Lower leg skin (tissue), 4 donors: ENCODE data around the gene SCLY. TPM values are rescaled to one million over a fixed set of nuclear protein-coding genes. Genes with fewer than 3 reads are reported as not detected.

ENCODE experiments used
- DNase-seq, 2 donors: peaks; one replicate each; pipeline ENCODE4 v3.0.0-alpha.2; 2019; ENCODE audit warnings: low spot score in 2 of 2
- H3K4me3 ChIP-seq: fragments of 200-600 bp; sonication (generic); 2 replicates; pipeline ENCODE4 v1.5.1; 2017; ENCODE audit warnings: mild to moderate bottlenecking, low read depth; ENCODE audit not compliant: poor library complexity, severe bottlenecking
- POLR2A ChIP-seq, 2 donors: fragments of 450-650 bp; IDR thresholded peaks; one replicate each; pipeline ENCODE4 v1.6.1; 2016 to 2017; ENCODE audit warnings: antibody characterized with exemption in 2 of 2, mild to moderate bottlenecking in 1 of 2, moderate library complexity in 1 of 2
- WGBS, 2 donors: methylation state at CpG; one replicate each; pipeline ENCODE4 v1.1.5; 2018; 5-methylcytosine and 5-hydroxymethylcytosine counted together
- intact Hi-C: fragments of 100-400 bp; cut with DNase I; formaldehyde crosslinking; loops from one replicate; pipeline ENCODE4 v1.15.0; 2023; ENCODE audit warnings: low total_unique reads
- total RNA-seq, 4 donors: library from RNA; depleted of rRNA; stranded (reverse); fragments of >200 nt; gene quantifications; one replicate each; pipeline ENCODE4 v1.1.0, GENCODE V29; 2016
- TF ChIP-seq, protein P1 (sequence below), 3 donors: fragments of 450-650 bp; IDR thresholded peaks; one replicate each; pipeline ENCODE4 v1.5.1; 2016; ENCODE audit warnings: antibody characterized with exemption in 3 of 3, mild to moderate bottlenecking in 3 of 3, moderate library complexity in 2 of 3

The SCLY gene
- total RNA-seq, 4 donors from 2014 or later: 2.4 to 12.1 (median 8.2) TPM

DNA sequence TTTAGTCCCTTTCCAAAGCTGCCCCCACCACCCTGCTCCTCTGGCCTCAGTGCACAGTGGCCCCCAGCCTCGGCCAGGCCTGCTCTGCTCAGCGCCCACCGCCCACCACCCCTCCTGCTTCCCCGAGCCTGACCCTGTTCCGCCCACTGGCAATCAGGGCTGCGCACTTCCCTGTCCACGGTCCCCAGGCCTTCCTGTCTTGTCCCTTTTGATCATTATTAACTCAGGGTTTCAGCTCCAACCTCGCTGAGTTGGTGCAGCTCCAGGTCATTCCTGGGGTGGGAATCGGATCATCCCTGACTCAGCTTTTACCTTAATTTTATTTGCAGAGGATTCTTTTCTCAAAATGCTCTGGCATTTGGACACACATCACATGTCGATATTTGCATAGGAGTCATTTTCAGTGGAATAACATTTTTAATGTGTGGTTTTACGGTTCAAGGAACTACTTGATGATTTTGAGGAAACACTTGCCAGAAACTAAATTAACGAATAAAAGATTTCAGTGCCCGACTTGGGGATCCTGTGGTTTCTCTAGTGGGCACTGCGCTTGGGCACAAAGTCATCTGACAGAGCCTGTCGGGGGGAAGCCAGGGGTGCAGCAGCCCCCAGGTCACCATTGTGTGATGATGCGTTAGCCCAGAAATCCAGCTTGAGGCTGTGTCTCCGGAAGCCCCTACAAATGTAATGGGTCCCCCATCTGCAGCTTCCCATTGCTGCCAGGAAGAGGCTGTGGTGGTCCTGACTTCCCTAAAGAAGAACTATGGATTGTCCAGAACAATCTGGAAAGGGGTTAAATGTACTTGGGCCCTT lies 38.3 kb downstream of the SCLY start:
- intact Hi-C loops: no loop called here
- no peak overlapping the region for H3K4me3 ChIP-seq
- WGBS, 2 donors: 73 to 74% methylated on average over 17 of the region's 17 CpGs
- DNase-seq: peak; percentile 12 to 81
- no peak for TF ChIP-seq POLR2A (IDR thresholded peaks at IDR 0.05)
- TF ChIP-seq, protein P1, sequence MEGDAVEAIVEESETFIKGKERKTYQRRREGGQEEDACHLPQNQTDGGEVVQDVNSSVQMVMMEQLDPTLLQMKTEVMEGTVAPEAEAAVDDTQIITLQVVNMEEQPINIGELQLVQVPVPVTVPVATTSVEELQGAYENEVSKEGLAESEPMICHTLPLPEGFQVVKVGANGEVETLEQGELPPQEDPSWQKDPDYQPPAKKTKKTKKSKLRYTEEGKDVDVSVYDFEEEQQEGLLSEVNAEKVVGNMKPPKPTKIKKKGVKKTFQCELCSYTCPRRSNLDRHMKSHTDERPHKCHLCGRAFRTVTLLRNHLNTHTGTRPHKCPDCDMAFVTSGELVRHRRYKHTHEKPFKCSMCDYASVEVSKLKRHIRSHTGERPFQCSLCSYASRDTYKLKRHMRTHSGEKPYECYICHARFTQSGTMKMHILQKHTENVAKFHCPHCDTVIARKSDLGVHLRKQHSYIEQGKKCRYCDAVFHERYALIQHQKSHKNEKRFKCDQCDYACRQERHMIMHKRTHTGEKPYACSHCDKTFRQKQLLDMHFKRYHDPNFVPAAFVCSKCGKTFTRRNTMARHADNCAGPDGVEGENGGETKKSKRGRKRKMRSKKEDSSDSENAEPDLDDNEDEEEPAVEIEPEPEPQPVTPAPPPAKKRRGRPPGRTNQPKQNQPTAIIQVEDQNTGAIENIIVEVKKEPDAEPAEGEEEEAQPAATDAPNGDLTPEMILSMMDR (IDR thresholded peaks at IDR 0.05): no peak

DNA sequence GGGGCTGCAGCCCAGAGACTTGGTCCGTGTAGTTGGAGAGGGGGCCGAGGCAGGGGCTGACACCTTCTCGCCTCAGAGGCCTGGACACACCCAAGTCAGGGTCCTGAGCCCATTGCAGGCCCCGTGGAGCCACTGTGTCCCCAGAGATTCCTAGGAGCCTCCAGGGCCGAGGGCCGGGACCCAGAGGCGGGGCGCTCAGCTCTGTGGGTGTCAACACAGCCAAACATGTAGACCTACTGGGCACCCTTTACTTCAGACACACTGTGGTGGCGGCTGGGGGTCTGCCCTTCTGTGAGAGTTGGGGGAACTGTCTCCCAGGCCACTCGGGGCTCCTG lies 38.9 kb downstream of the SCLY start:
- H3K4me3 ChIP-seq: no peak overlapping the region
- intact Hi-C loops: no loop called here
- 83 to 91% methylated on average over 4 to 10 of the region's 10 CpGs for WGBS, 2 donors
- peak in 1 of 2 donors; percentile 81 for DNase-seq
- TF ChIP-seq POLR2A (IDR thresholded peaks at IDR 0.05): no peak
- TF ChIP-seq, protein P1 (IDR thresholded peaks at IDR 0.05): no peak

DNA sequence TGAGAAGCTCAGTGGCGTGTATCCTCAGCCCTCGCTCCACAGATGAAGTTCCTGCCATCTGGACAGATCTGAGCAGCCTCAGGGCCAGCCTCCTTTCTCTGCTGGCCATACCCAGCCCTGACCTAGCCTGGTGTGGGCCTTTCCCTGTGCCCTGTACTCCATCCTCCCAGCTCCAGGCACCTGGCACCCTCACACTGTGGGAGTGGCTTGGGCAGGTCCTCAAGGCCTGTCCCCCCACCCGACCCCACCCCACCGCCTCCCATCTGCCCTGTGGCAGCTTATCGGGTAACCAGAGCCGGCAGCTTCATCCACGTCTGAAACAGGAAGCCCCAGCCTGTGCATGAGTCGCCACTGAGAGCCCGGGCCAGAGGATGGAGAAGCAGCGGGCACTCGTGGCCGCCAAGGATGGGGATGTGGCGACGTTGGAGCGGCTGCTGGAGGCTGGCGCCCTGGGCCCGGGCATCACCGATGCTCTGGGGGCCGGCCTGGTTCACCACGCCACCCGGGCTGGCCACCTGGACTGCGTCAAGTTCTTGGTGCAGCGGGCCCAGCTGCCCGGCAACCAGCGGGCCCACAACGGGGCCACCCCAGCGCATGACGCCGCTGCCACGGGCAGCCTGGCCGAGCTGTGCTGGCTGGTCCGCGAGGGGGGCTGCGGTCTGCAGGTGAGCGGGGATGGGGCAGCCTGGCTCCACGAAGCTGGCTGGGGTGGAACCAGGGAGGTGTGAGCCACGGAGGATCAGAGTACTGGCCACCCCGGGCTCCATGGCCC lies 39.4 kb downstream of the SCLY start, which contains the start of gene ESPNL:
TSS of gene ESPNL (plus strand) at position 292 of the 772 bp plus-strand sequence. CDS start at position 372, 80 bp downstream.
- no peak for TF ChIP-seq POLR2A (IDR thresholded peaks at IDR 0.05)
- TF ChIP-seq, protein P1 (IDR thresholded peaks at IDR 0.05): no peak
- DNase-seq: peak; percentile 11 to 76
- 78 to 89% methylated on average over 35 to 37 of the region's 38 CpGs for WGBS, 2 donors
- no peak within 1 kb of the TSS for H3K4me3 ChIP-seq
- intact Hi-C loops: no loop called here

DNA sequence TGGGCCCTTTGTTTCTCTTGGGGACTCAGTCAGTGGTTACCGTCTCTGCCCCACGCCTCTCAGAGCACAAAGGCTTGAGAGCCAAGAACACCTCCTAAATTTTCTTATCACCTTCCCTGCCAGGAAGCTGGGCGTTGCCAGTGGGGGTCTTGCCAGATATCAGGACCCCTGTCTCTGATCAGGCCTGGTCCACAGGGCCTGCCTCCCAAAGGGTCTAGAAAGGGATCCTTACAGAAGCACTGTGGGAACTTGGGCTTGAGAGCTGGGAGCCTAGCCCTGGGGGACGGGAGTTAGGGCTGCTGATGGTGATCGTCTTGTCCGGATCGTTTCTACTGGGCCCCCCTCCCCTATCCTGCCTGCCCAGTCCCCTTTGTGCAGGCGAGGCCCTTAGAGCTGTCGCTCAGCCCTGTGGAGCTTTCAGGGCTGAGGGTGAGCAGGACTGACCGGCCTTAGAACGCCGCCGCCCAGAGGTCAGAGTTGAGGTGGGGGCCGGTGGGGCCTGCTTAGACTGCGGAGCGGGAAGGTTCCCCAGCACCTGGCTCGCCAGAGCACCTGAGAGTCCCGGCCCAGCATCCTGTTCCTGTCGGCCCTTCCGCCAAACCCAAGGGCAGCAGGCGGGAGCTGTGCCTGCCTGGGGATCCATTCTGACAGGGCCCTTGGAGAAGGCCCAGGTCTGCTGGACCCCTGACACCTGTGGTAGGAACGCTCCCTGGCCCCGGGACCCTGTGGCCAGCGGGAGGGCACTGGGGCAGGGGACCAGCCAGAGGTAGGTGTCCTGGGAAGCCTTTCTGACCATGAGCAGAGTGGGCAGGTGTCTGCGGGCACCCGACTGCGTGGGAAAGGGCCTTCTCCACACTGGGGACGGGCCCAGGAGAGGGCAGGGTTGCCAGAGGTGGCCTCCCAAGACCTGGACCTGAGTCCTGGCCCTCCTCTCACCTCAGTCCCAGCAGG lies 40.3 kb downstream of the SCLY start:
- DNase-seq: peak in 1 of 2 donors; percentile 75
- no peak for TF ChIP-seq POLR2A (IDR thresholded peaks at IDR 0.05)
- TF ChIP-seq, protein P1 (IDR thresholded peaks at IDR 0.05): no peak
- no peak overlapping the region for H3K4me3 ChIP-seq
- intact Hi-C loops: no loop called here
- WGBS, 2 donors: 83 to 86% methylated on average over 23 of the region's 28 CpGs
